ENCODE results near the gene FCHSD1.

- no peak for TF ChIP-seq POLR2AphosphoS5 (IDR thresholded peaks at IDR 0.05)
- TF ChIP-seq CTCF (IDR thresholded peaks at IDR 0.05): no peak
- no peak for TF ChIP-seq POLR2A (IDR thresholded peaks at IDR 0.05)
These were observed 6.8 kb upstream of the FCHSD1 start for GRCh38 chr5:141657937-141658545.

All from upper lobe of left lung (tissue), 4 donors.